Calu3 (cell line): ENCODE data around the gene ICOS. TPM values are rescaled to one million over a fixed set of nuclear protein-coding genes. Genes with fewer than 3 reads are reported as not detected.

Experiments used
- BruUV-seq: library from RNA; stranded (reverse); fragments of 400-500 nt; replicated peaks from 2 replicates; lab custom pipeline; 2021; lab: Mats Ljungman, UMichigan
- CTCF ChIA-PET: fragments of 300-600 bp; sonication (Branson Sonifier 250); formaldehyde crosslinking; loops from one replicate; lab custom pipeline; 2022; ENCODE audit warnings: antibody characterized with exemption; lab: Charles Lee
- DNase-seq: peaks from one replicate; pipeline ENCODE4 v3.0.0; 2022
- H3K27ac Mint-ChIP-seq: one replicate; pipeline ENCODE4 v1.8.0; 2022; ENCODE audit warnings: mixed read lengths; ENCODE audit not compliant: unreplicated experiment
- H3K27me3 Mint-ChIP-seq: one replicate; pipeline ENCODE4 v1.8.0; 2022; ENCODE audit warnings: mixed read lengths; ENCODE audit not compliant: unreplicated experiment
- H3K36me3 Mint-ChIP-seq: one replicate; pipeline ENCODE4 v1.8.0; 2022; ENCODE audit warnings: mild to moderate bottlenecking, moderate library complexity, mixed read lengths; ENCODE audit not compliant: insufficient read depth, unreplicated experiment
- H3K4me1 Mint-ChIP-seq: one replicate; pipeline ENCODE4 v1.8.0; 2022; ENCODE audit warnings: mild to moderate bottlenecking, low read depth, mixed read lengths; ENCODE audit not compliant: unreplicated experiment
- H3K4me3 Mint-ChIP-seq: one replicate; pipeline ENCODE4 v1.8.0; 2022; ENCODE audit warnings: mild to moderate bottlenecking, low read depth, moderate library complexity, mixed read lengths; ENCODE audit not compliant: unreplicated experiment
- H3K9me3 Mint-ChIP-seq: one replicate; pipeline ENCODE4 v1.8.0; 2022; ENCODE audit warnings: low read depth, mixed read lengths; ENCODE audit not compliant: unreplicated experiment
- CTCF ChIP-seq: fragments of 200-600 bp; IDR thresholded peaks from one replicate; pipeline ENCODE4 v1.8.0; 2022; ENCODE audit warnings: antibody characterized with exemption; ENCODE audit not compliant: unreplicated experiment
- intact Hi-C: fragments of 100-400 bp; cut with micrococcal nuclease; formaldehyde crosslinking; loops from one replicate; pipeline ENCODE4 v1.10.0; 2022; ENCODE audit not compliant: unreplicated experiment
- total RNA-seq: library from RNA; stranded (reverse); gene quantifications from 2 replicates; pipeline ENCODE4 v1.2.3, GENCODE V29; 2022

ICOS gene
- total RNA-seq, 1 experiment from 2014 or later, result not detected

DNA sequence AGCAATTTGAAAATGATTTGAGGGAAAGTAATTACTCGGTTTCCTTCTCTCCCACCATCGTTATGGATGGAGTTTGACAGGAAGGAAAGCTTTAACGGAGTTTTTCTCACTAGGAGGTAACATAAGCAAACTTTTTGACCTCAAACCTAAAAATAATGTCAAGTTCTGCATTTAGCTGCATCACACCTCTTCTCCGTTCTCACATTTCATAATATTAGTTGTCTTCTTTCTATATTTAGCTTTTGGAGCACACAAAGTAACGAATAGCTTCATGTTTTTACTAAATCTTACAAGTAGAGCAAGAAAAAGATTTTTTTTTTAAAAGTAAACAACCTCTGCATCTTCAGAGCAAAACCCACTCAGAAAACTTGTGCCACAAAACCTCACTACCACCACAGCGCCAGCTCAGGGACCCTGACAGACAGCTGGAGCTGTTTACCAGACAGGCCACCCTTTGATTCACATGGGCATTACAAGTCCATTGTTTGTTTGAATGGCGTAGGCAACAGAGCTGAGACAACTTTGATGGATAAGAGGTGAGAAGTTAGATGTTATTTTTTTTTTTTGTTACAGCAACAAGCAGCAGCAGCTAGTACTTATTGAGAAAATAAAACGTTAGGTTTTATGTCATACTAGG lies 21.9 kb upstream of the ICOS start:
- CTCF ChIA-PET, result no interaction called here
- Mint-ChIP-seq H3K9me3 (no peaks in the 10 kb centered on the region), H3K27me3 (no peaks in the 10 kb centered on the region), H3K36me3 (no peaks in the 10 kb centered on the region), H3K27ac (no peak overlapping the region), H3K4me1 (peaks cover 8% of the 10 kb centered on the region), H3K4me3 (no peak overlapping the region)
- intact Hi-C loops, result no loop called here
- no TSS peak for BruUV-seq
- no peak for DNase-seq
- no peak for TF ChIP-seq CTCF

- Mint-ChIP-seq H3K27ac (no peak overlapping the region), H3K4me1 (peaks cover 8% of the 10 kb centered on the region), H3K36me3 (no peaks in the 10 kb centered on the region), H3K9me3 (no peaks in the 10 kb centered on the region), H3K27me3 (no peaks in the 10 kb centered on the region), H3K4me3 (no peak overlapping the region)
- intact Hi-C loops, result no loop called here
- CTCF ChIA-PET, result no interaction called here
- DNase-seq, result no peak
- no TSS peak for BruUV-seq
- TF ChIP-seq CTCF, result no peak
Observed at GRCh38 chr2:203915256-203915655, 21.3 kb upstream of the ICOS start.

DNA sequence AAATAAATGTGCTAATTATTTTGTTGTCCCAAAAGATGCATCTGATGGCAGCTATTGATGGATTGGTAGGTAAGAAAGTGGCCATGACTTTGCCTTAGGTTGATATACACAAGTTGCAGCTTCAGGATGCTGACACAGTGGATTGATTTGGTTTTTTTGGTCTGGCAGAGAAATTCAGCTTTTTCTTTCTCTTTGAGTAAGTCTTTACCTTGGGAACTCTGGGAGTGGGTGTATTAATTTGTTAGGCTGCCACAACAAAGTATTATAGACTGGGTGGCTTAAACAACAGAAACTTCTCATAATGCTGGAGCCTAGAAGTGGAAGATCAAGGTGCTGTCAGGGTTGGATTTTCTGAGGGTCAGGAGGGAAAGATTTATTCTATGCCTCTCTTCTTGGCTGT lies 19.8 kb upstream of the ICOS start:
- CTCF ChIA-PET, result no interaction called here
- H3K4me1 Mint-ChIP-seq, result peaks cover 8% of the 10 kb centered on the region
- intact Hi-C loops, result no loop called here

DNA sequence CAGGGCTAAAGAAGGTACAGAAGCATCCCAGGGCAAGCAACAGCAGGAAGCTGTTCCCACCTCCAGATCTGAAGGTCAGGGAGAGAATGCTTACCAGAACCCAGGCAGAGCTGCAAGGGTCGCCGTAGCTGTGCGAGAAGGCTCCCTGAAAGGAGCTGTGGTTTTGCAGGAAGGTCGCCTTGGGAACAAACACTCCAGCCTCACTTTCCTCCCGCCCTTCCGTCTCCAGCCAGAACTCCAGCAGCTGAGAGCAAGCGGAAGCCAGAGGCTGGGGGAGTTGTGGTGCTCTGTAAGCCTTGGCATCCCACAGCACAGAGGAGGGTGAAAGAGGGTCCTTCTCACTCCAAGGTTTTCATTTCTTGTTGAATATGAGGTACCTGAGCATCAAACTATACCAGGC lies 18.3 kb upstream of the ICOS start:
- CTCF ChIA-PET, result interaction anchor here (0.7 kb wide), 1 partner anchor 1128 kb away, joined by 4 read pairs; no protein-coding TSS in a partner anchor
- no peak for TF ChIP-seq CTCF
- H3K27ac Mint-ChIP-seq, result no peak overlapping the region
- no TSS peak for BruUV-seq
- H3K9me3 Mint-ChIP-seq, result no peaks in the 10 kb centered on the region
- intact Hi-C loops, result no loop called here
- H3K4me1 Mint-ChIP-seq, result peaks cover 8% of the 10 kb centered on the region
- H3K36me3 Mint-ChIP-seq, result no peaks in the 10 kb centered on the region
- H3K4me3 Mint-ChIP-seq, result no peak overlapping the region
- no peak for DNase-seq
- H3K27me3 Mint-ChIP-seq, result no peaks in the 10 kb centered on the region

More for the DNA sequence above, 19.8 kb upstream of the ICOS start:
- H3K4me3 Mint-ChIP-seq, result no peak overlapping the region
- no peak for DNase-seq
- no peak overlapping the region for H3K27ac Mint-ChIP-seq
- no peak for TF ChIP-seq CTCF
- no peaks in the 10 kb centered on the region for H3K36me3 Mint-ChIP-seq
- no peaks in the 10 kb centered on the region for H3K27me3 Mint-ChIP-seq
- no TSS peak for BruUV-seq
- H3K9me3 Mint-ChIP-seq, result no peaks in the 10 kb centered on the region
